PC-9 (cell line): ENCODE data around the gene TSHZ2. TPM values are rescaled to one million over a fixed set of nuclear protein-coding genes. Genes with fewer than 3 reads are reported as not detected.

Source experiments
- BruUV-seq: library from RNA; stranded (reverse); fragments of 400-500 nt; replicated peaks from 2 replicates; lab custom pipeline; 2021; lab: Mats Ljungman, UMichigan
- CTCF ChIA-PET: fragments of 300-600 bp; sonication (Branson Sonifier 250); formaldehyde crosslinking; loops from one replicate; lab custom pipeline; 2022; ENCODE audit warnings: antibody characterized with exemption; lab: Charles Lee
- POLR2A ChIA-PET: fragments of 300-600 bp; sonication (Branson Sonifier 250); formaldehyde crosslinking; loops from one replicate; lab custom pipeline; 2022; ENCODE audit warnings: antibody characterized with exemption; ENCODE audit not compliant: unreplicated experiment; lab: Charles Lee
- DNase-seq, 2 experiments: peaks; one replicate each; pipeline versions ENCODE4 v3.0.0 to v3.0.0-alpha.2; 2015 to 2022; ENCODE audit warnings: mixed read lengths in 1 of 2
- H2AFZ ChIP-seq: fragments of 200-600 bp; sonication (generic); 2 replicates; pipeline ENCODE4 v1.8.1; 2017; ENCODE audit warnings: antibody characterized with exemption
- H3F3A ChIP-seq: fragments of 200-600 bp; sonication (generic); 2 replicates; pipeline ENCODE4 v1.8.1; 2017; ENCODE audit warnings: antibody characterized with exemption, mild to moderate bottlenecking, low read depth; ENCODE audit not compliant: insufficient read depth
- H3K27ac ChIP-seq: fragments of 200-600 bp; sonication (generic); 2 replicates; pipeline ENCODE4 v1.6.1; 2016; ENCODE audit warnings: mixed run types
- H3K27me3 ChIP-seq: fragments of 200-600 bp; sonication (generic); 2 replicates; pipeline ENCODE4 v1.6.1; 2016; ENCODE audit warnings: low read depth, mixed run types; ENCODE audit not compliant: insufficient read depth
- H3K36me3 ChIP-seq: fragments of 200-600 bp; sonication (generic); 2 replicates; pipeline ENCODE4 v1.6.1; 2016; ENCODE audit warnings: low read depth, mixed run types
- H3K4me1 ChIP-seq: fragments of 200-600 bp; sonication (generic); replicated peaks from 2 replicates; pipeline ENCODE4 v1.6.1; 2016; ENCODE audit warnings: mixed run types; ENCODE audit not compliant: insufficient read depth
- H3K4me2 ChIP-seq: fragments of 200-600 bp; sonication (generic); 2 replicates; pipeline ENCODE4 v1.6.1; 2017; ENCODE audit warnings: mixed run types
- H3K4me3 ChIP-seq: fragments of 200-600 bp; sonication (generic); 2 replicates; pipeline ENCODE4 v1.6.1; 2016; ENCODE audit warnings: mixed run types
- H3K79me2 ChIP-seq: fragments of 200-600 bp; sonication (generic); 2 replicates; pipeline ENCODE4 v1.6.1; 2017; ENCODE audit warnings: low read depth, mixed run types
- H3K9me2 ChIP-seq: fragments of 200-600 bp; sonication (generic); 2 replicates; pipeline ENCODE4 v1.8.1; 2017; ENCODE audit warnings: mild to moderate bottlenecking; ENCODE audit not compliant: insufficient read depth
- H3K9me3 ChIP-seq: fragments of 200-600 bp; sonication (generic); 2 replicates; pipeline ENCODE4 v1.8.1; 2016; ENCODE audit warnings: low read depth; ENCODE audit not compliant: insufficient read depth
- H4K20me1 ChIP-seq: fragments of 200-600 bp; sonication (generic); 2 replicates; pipeline ENCODE4 v1.8.1; 2017; ENCODE audit not compliant: insufficient read depth
- CTCF ChIP-seq: fragments of 200-600 bp; sonication (generic); conservative IDR thresholded peaks from 2 replicates; pipeline ENCODE4 v1.6.1; 2017; ENCODE audit warnings: mixed run types, antibody characterized with exemption, mild to moderate bottlenecking, moderate library complexity
- EZH2 ChIP-seq: fragments of 200-600 bp; sonication (generic); IDR thresholded peaks from 2 replicates; pipeline ENCODE4 v1.8.0; 2017; ENCODE audit warnings: antibody characterized with exemption, low read depth
- intact Hi-C: fragments of 100-400 bp; cut with micrococcal nuclease; formaldehyde crosslinking; loops from one replicate; pipeline ENCODE4 v1.10.0; 2022; ENCODE audit not compliant: unreplicated experiment
- total RNA-seq: library from RNA; stranded (reverse); gene quantifications from 2 replicates; pipeline ENCODE4 v1.2.3, GENCODE V29; 2021

TSHZ2 gene
- total RNA-seq, 1 experiment from 2014 or later, result not detected

GRCh38 chr20:53355790-53356189 lies 383.6 kb downstream of the TSHZ2 start:
- intact Hi-C loops, result no loop called here
- CTCF ChIA-PET, result no interaction called here
- Histone ChIP-seq H3K4me1 (no peaks in the 10 kb centered on the region), H3K27ac (no peak overlapping the region), H4K20me1 (no peaks in the 10 kb centered on the region), H3F3A (no peaks in the 10 kb centered on the region), H3K9me2 (no peaks in the 10 kb centered on the region), H3K4me3 (no peak overlapping the region), H2AFZ (no peak overlapping the region), H3K27me3 (peaks cover 39% of the 10 kb centered on the region), H3K9me3 (no peaks in the 10 kb centered on the region), H3K36me3 (no peaks in the 10 kb centered on the region), H3K79me2 (no peaks in the 10 kb centered on the region), H3K4me2 (no peak overlapping the region)
- DNase-seq, result no peak
- no TSS peak for BruUV-seq
- TF ChIP-seq CTCF, result no peak
- no peak for TF ChIP-seq EZH2
- POLR2A ChIA-PET, result no interaction called here

GRCh38 chr20:53359425-53359824 lies 387.3 kb downstream of the TSHZ2 start:
- Histone ChIP-seq H3K27me3 (peaks cover 56% of the 10 kb centered on the region), H3K36me3 (no peaks in the 10 kb centered on the region), H4K20me1 (no peaks in the 10 kb centered on the region; the same call in 1 of the 2 replicates), H2AFZ (no peak overlapping the region), H3K4me3 (no peak overlapping the region), H3K27ac (no peak overlapping the region), H3K9me3 (no peaks in the 10 kb centered on the region), H3K4me1 (no peaks in the 10 kb centered on the region), H3K9me2 (no peaks in the 10 kb centered on the region), H3F3A (no peaks in the 10 kb centered on the region), H3K4me2 (no peak overlapping the region), H3K79me2 (no peaks in the 10 kb centered on the region)
- DNase-seq, result no peak
- ChIA-PET POLR2A (no interaction called here), CTCF (no interaction called here)
- intact Hi-C loops, result no loop called here
- TF ChIP-seq EZH2 (no peak), CTCF (no peak)
- no TSS peak for BruUV-seq

- POLR2A ChIA-PET, result no interaction called here
- intact Hi-C loops, result no loop called here
- Histone ChIP-seq H3K4me2 (no peak overlapping the region), H3K4me1 (no peaks in the 10 kb centered on the region), H2AFZ (no peak overlapping the region), H3K27me3 (peaks cover 68% of the 10 kb centered on the region), H3K27ac (no peak overlapping the region), H3K9me2 (no peaks in the 10 kb centered on the region), H4K20me1 (no peaks in the 10 kb centered on the region; the same call in 1 of the 2 replicates), H3K79me2 (no peaks in the 10 kb centered on the region), H3K4me3 (no peak overlapping the region), H3K36me3 (no peaks in the 10 kb centered on the region), H3K9me3 (no peaks in the 10 kb centered on the region), H3F3A (no peaks in the 10 kb centered on the region)
- BruUV-seq, result no TSS peak
- TF ChIP-seq CTCF, result no peak
- no peak for TF ChIP-seq EZH2
- DNase-seq, result no peak
- CTCF ChIA-PET, result no interaction called here
These were observed 388.7 kb downstream of the TSHZ2 start for GRCh38 chr20:53360852-53361251.
